WTC11 (cell line): Measurements from ENCODE around the gene ZNF394.

Experiments used
- NFYB ChIP-seq: sonication (generic); formaldehyde crosslinking; conservative IDR thresholded peaks from 2 replicates; pipeline ENCODE4 v1.8.0; 2022; ENCODE audit warnings: low read depth, missing genetic modification reagents
- SMAD4 ChIP-seq: sonication (generic); formaldehyde crosslinking; IDR thresholded peaks from 2 replicates; pipeline ENCODE4 v1.8.0; 2022; ENCODE audit warnings: mild to moderate bottlenecking, missing genetic modification reagents
- TEAD1 ChIP-seq: sonication (generic); formaldehyde crosslinking; IDR thresholded peaks from 2 replicates; pipeline ENCODE4 v1.8.0; 2022; ENCODE audit warnings: mild to moderate bottlenecking, missing genetic modification reagents
- TF ChIP-seq, protein P1 (sequence below): sonication (generic); formaldehyde crosslinking; conservative IDR thresholded peaks from 2 replicates; pipeline ENCODE4 v1.8.1; 2022; ENCODE audit warnings: mild to moderate bottlenecking, missing genetic modification reagents
- TF ChIP-seq, protein P2 (sequence below): sonication (generic); formaldehyde crosslinking; IDR thresholded peaks from 2 replicates; pipeline ENCODE4 v1.8.1; 2023; ENCODE audit warnings: mild to moderate bottlenecking, missing genetic modification reagents, borderline replicate concordance

DNA sequence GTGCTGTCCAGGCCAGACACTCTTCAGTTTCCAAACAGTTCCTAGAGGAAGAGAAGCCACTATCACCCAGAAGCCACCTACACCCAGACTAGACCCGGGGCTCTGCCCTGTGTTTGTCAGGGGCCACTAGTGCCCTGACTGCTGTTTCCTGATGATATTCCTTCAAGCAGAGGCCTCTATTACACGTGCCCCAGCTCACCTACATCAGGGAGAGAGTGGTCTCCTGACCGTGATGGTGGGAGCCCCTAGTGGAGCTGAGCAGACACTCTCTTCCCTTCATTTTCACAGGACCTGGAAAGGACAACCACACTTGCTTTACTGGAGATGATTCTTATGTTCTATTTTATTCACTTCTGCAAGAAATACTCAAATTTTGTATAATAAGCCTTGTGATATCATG lies 9.2 kb downstream of the ZNF394 start:
- TF ChIP-seq SMAD4 (CRISPR knock-in tag) (no peak), NFYB (CRISPR knock-in tag) (no peak), TEAD1 (CRISPR knock-in tag) (no peak)
- TF ChIP-seq, protein P1, sequence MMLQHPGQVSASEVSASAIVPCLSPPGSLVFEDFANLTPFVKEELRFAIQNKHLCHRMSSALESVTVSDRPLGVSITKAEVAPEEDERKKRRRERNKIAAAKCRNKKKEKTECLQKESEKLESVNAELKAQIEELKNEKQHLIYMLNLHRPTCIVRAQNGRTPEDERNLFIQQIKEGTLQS (CRISPR knock-in tag), result no peak
- TF ChIP-seq, protein P2, sequence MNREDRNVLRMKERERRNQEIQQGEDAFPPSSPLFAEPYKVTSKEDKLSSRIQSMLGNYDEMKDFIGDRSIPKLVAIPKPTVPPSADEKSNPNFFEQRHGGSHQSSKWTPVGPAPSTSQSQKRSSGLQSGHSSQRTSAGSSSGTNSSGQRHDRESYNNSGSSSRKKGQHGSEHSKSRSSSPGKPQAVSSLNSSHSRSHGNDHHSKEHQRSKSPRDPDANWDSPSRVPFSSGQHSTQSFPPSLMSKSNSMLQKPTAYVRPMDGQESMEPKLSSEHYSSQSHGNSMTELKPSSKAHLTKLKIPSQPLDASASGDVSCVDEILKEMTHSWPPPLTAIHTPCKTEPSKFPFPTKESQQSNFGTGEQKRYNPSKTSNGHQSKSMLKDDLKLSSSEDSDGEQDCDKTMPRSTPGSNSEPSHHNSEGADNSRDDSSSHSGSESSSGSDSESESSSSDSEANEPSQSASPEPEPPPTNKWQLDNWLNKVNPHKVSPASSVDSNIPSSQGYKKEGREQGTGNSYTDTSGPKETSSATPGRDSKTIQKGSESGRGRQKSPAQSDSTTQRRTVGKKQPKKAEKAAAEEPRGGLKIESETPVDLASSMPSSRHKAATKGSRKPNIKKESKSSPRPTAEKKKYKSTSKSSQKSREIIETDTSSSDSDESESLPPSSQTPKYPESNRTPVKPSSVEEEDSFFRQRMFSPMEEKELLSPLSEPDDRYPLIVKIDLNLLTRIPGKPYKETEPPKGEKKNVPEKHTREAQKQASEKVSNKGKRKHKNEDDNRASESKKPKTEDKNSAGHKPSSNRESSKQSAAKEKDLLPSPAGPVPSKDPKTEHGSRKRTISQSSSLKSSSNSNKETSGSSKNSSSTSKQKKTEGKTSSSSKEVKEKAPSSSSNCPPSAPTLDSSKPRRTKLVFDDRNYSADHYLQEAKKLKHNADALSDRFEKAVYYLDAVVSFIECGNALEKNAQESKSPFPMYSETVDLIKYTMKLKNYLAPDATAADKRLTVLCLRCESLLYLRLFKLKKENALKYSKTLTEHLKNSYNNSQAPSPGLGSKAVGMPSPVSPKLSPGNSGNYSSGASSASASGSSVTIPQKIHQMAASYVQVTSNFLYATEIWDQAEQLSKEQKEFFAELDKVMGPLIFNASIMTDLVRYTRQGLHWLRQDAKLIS (CRISPR knock-in tag), result no peak
